Measurements from ENCODE around the gene IFNLR1.

IFNLR1 gene

DNA sequence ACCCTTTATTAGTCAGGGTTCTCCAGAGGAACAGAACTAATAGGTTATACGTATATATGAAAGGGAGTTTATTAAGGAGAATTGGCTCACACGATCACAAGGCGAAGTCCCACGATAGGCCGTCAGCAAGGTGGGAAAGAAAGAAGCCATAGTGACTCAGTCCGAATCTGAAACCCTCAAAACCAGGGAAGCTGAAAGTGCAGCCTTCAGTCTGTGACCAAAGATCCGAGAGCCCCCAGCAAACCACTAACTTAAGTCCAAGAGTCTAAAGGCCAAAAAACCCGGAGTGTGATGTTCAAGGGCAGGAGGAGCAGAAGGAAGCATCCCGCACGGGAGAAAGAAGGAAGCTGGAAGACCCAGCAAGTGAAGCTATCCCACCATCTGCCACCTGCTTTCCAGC is 9.9 kb downstream of the IFNLR1 start:
- DNase-seq (ENCODE audit: low read depth, low spot score), result no peak

GRCh38 chr1:24175033-24175755 is 11.9 kb downstream of the IFNLR1 start:
- no peak for DNase-seq (ENCODE audit: low read depth, low spot score)

DNA sequence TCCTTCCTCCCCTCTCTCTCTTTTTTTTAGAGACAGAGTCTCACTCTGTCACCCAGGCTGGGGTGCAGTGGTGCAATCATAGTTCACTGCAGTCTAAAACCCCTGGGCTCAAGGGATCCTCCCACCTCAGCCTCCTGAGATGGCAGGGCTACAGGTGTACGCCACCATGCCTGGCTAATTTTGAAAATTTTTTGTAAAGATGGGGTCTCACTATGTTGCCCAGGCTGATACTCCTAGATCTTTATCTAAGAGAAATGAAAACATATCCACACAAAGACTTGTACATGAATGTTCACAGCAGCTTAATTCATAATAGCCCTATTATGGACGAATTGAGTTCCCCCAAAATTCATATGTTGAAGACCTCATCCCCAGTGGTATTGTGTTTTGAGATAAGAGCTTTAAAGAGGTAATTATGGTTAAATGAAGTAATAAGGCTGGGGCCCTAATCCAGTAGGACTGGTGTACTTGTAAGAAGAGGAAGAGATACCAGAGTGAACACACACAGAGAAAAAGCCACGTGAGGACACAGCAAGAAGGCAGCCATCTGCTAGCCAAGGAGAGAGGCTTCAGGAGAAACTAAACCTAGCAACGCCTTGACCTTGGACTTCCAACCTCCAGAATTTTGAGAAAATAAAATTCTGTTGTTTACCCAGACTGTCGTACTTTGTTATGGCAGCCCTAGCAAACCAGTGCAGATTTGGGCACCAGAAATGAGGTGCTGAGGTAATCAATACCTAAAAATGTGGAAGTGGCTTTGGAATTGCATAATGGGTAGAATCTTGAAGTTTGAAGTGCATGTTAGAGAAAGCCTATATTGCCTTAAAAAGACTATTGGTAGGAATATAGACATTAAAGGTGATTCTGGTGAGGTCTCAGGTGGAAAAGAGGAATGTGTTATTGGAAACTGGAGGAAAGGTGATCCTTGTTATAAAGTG is 13.2 kb downstream of the IFNLR1 start:
- no peak for DNase-seq (ENCODE audit: low read depth, low spot score)

DNA sequence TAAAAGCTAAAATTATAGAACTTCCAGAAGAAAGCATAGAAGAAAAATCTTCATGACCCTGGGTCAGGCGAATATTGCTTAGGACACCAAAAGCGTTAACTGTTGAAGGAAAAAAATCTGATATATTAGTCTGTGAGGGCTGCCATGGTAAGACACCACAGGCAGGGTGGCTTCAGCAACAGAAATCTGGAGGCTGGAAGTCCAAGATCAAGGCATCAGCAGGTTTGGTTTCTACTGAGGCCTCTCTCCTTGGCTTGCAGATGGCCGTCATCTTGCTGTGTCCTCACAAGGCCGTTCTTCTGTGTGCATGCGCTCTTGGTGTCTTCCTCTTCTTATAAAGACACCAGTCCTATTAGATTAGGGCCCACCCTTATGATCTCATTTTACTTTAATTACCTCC is 14.5 kb downstream of the IFNLR1 start:
- no peak for DNase-seq (ENCODE audit: low read depth, low spot score)

- no peak for DNase-seq (ENCODE audit: low read depth, low spot score)
Measured at GRCh38 chr1:24169286-24169685, 17.8 kb downstream of the IFNLR1 start.

DNA sequence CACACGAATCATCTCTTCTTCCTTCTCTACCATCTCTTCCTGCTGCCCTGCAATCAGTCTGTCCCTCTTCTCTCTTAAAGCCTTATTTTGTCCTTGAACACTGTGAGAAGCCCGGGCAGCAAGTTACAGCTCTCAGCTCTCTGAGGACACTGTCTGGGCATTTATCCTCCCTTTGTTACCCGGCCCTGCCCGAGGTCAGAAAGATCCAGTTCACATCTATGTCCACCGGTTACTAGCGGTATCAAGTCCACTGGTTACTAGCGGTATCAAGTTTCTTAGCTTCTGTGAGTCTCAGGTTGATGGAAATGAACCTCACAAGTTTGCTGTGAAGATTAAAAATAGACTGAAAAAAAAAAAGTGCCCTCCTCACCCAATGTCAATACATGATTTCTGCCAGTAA is 18.8 kb downstream of the IFNLR1 start:
- DNase-seq (ENCODE audit: low read depth, low spot score), result no peak

- no peak for DNase-seq (ENCODE audit: low read depth, low spot score)
Measured at GRCh38 chr1:24167008-24167407, 20.1 kb downstream of the IFNLR1 start.

- DNase-seq (ENCODE audit: low read depth, low spot score), result no peak
Measured at GRCh38 chr1:24165500-24165899, 21.6 kb downstream of the IFNLR1 start.

GRCh38 chr1:24164004-24164403 is 23.1 kb downstream of the IFNLR1 start:
- no peak for DNase-seq (ENCODE audit: low read depth, low spot score)

DNA sequence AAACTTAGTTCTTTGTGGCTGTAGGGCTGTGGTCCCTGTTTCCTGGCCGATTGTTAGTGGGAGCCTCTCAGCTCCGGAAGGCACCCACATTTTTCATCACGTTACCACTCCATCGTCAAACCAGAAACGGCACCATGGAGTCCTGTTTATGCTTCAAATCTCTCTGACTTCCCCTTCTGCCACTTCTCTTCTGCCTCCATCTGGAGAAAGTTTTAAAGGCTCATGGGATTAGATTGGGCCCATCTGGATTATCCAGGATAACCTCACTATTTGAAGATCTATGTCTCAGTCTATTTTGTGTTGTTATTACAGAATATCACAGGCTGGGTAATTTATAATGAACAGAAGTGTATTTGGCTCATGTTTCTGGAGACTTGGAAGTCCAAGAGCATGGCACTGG is 24.9 kb downstream of the IFNLR1 start:
- DNase-seq (ENCODE audit: low read depth, low spot score), result no peak

DNA sequence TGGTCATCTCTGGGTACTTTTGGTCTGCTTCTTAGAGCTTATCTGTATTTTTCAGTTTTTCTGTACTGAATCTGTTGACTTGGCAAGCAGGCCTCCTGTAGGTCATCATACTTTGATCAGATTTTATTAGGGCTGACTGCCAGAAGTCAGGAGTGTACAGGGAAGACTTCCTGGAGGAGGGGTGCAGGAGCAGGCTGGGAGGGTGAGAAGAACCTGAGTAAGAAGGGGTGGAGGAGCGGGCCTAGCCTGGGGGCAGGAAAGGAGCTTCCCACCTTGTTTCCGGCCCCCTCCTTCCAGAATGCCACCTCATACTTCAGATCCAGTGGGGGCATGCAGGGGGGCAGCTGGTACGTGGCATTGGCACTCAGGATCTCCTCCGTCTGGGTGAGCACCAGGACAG is 25.8 kb downstream of the IFNLR1 start:
- no peak for DNase-seq (ENCODE audit: low read depth, low spot score)

DNA sequence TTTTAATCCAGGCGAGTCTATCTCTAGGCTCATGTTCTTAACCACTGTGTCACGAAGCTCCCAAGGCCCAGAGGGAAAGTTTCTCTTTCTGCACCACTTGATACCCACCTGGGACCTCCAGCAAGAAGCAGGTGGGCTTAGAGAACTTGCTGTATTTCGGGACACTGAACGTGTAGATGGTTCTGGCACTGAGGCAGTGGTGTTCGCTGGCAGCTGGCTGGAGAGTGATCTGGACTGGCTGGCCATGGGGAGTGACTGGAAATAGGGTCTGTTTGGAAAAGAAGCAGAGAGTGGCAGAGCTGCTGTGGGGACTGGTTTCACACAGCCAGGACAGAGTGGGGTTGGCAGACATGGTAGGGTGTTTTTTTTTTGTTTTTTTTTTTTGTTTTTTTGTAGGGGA is 27.7 kb downstream of the IFNLR1 start:
- no peak for DNase-seq (ENCODE audit: low read depth, low spot score)

DNA sequence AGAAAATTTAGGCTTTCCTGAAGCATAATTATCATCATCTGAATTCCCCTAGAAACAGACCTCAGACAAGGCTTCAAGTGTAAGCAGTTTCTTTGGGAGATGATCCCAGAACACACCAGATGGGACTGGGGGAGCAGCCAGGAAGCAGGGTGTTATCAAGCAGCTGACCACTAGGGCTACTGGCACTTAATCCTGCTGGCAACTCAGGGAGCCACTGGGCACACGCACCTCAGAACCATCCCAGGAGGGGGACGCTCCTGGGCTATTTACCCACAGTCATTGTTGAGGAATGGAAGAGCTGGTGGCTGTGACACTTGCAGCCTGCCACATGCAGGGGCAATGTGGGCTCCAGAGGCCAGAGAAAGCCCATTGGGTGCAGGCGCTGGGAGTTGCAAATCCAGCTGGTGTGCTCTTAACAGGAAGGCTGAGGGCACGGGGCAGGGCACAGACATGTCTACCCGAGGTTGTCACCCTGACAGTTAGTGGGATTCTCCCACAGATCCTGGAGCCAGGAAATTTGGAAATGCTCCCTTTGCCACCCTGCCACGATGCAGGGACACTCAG is 29.1 kb downstream of the IFNLR1 start:
- DNase-seq (ENCODE audit: low read depth, low spot score), result no peak

- DNase-seq (ENCODE audit: low read depth, low spot score), result no peak
Measured at GRCh38 chr1:24156542-24157260, 30.4 kb downstream of the IFNLR1 start.

DNA sequence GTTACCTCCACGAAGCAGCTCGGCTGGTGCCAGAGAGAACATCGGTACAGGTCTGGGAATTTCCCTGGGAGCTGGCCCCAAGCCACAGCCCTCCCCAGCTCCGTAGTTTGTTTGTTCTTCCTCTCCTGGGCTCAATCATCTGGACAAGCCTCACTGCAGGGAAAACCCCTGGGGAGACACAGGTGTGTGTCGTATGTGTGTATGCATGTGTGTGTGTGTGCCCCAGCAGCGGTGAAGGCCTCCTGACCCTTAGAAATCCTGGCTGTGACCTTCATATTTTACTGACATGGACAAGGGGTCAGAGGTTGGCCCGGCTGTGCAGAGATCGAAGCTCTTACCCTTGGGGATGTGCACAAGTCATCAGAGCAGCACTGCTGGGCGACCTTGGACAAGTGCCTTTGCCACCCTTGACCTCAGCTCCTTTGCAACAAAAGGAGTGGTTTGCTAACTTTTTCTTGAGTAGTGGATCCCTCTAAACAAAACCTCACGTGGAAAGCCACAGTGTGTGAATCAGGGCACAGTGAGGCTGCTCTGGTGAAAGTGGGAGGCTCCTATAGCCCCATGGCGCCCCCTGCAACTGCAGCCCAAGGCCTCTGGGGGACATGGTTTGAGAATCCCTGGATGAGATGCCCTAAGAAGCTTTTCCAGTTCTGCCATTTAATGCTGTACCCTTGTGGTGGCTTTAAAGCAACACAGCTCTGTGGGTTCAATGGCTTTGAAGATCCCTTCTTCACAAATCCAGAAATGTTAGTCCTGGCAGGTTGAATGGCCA is 31.9 kb downstream of the IFNLR1 start:
- DNase-seq (ENCODE audit: low read depth, low spot score), result peak; percentile 52

- DNase-seq (ENCODE audit: low read depth, low spot score), result peak; percentile 51
Measured at GRCh38 chr1:24154215-24154614, 32.9 kb downstream of the IFNLR1 start.

DNA sequence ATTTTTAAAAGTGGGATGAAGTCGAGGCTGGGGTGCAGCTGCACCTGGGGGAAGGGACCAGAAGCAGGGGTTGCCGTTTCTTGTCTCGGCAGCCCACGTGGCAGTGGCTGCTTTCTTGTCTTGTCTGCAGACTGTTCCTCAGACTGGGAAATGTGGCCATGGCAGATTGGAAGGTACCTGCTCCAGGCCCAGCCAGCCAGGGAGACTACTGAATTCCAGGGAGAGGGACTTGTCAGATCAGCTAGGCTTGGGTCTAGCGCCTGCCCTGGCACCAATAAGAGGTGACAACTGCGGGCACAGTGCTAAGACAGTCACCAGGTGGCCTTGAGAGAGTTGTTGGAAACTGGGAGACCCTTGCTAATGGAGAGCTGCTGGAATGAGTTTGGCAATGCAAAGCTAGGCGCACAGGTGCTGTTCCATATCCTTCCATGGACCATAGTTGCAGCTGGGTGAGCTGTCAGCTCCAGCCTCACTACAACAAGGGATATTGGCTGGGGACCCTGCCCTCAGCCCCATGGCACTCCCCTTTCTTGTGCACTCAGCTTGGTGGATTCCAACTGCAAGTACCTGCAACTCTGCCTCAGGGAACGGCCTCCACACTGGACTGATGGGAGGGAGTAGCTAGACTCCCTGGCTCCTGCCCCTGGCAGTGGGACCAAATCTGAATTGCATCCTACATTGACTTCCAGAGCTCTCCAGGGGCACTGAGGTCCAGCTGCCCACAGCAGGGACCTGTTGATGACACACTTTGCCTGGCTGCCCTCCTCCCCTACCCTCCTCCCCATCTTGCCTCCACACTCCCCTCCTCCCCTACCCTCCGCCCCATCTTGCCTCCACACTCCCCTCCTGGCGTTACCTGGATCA is 34.2 kb downstream of the IFNLR1 start:
- no peak for DNase-seq (ENCODE audit: low read depth, low spot score)

DNA sequence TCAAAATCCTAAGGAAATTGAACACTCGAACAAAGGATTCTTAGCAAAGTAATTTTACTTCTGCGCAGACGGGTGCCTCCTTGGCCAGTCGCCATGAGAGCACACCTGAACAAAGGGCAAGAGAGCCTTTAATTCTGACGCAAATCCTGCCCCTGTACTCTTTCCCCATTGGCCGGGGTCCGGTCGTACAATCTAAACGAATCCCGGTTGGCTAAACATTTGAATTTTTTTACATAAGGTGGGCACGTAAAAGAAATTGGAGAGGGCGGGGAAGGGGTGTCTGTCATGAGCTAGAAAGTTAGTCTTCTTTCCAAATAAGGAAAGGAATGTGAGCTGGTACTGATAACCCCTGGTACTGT is 35.9 kb downstream of the IFNLR1 start:
- DNase-seq (ENCODE audit: low read depth, low spot score), result peak; percentile 95

DNA sequence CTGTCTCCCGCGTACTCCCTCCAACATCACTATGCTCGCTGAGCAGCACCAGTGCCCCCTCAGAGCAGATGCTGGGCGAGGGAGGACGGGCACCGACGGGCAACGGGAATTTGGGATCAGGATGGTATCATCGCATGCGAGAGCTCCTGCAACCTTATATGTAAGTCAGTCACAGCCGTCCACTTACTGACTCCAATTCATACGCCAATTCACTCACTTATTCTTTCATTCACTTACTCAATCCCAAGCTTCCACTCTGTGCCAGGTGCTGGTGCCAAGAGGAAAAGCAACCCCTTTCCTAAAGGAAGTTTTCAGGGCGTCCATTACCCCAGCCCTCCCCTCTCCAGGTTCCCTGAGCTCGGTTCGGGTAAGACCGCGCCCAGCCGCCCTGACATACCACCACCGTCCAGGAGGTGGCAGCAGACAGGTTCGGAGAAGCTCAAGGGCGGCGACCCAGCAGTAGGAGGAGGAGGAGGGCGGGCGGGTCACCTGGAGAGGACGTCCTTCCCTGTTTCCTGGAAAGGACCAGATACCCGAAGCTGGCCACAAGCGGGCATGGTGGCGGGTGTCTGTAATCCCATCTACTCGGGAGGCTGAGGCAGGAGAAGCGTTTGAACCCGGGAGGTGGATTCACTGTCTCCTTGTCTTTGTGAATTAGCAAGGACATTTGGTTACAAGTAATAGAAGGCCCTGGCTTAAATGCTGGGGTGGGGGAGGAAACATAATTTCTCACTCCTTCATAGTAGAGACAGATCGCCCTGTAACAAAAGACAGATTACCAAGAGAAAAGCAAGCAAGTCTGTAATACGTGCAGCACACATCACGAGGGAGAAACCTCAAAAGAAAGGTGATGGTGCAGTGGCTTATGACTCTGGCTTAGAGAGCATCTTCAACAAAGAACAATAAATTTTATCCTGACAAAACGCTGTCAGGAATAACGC is 36.6 kb downstream of the IFNLR1 start:
- DNase-seq (ENCODE audit: low read depth, low spot score), result peak; percentile 97
